Mesothelial cell of epicardium (in vitro differentiated cells): ENCODE data around the gene DVL1. TPM values are rescaled to one million over a fixed set of nuclear protein-coding genes. Genes with fewer than 3 reads are reported as not detected.
A peak's percentile ranks its signal among the peaks of the same experiment; 100 is the strongest.

Experiments used
- DNase-seq, 2 experiments: peaks; one replicate each; pipeline ENCODE4 v3.0.0; 2021; ENCODE audit warnings: low spot score in 2 of 2; ENCODE audit not compliant: unreplicated experiment in 2 of 2
- H3K27ac Mint-ChIP-seq: 2 replicates; pipeline ENCODE4 v1.8.0; 2021; ENCODE audit warnings: mixed read lengths
- H3K27me3 Mint-ChIP-seq: 2 replicates; pipeline ENCODE4 v1.8.0; 2021; ENCODE audit warnings: low read depth, mixed read lengths
- H3K36me3 Mint-ChIP-seq: 2 replicates; pipeline ENCODE4 v1.8.0; 2021; ENCODE audit warnings: mixed read lengths
- H3K4me1 Mint-ChIP-seq: 2 replicates; pipeline ENCODE4 v1.8.0; 2021; ENCODE audit warnings: mixed read lengths
- H3K4me3 Mint-ChIP-seq: 2 replicates; pipeline ENCODE4 v1.8.0; 2021; ENCODE audit warnings: mild to moderate bottlenecking, moderate library complexity, mixed read lengths
- H3K9me3 Mint-ChIP-seq: 2 replicates; pipeline ENCODE4 v1.8.0; 2021; ENCODE audit warnings: mixed read lengths
- CTCF ChIP-seq: fragments of 200-600 bp; sonication (generic); IDR thresholded peaks from one replicate; pipeline ENCODE4 v1.5.0; 2021; ENCODE audit warnings: antibody characterized with exemption; ENCODE audit not compliant: unreplicated experiment
- total RNA-seq: library from RNA; stranded (reverse); gene quantifications from 3 replicates; pipeline ENCODE4 v1.2.1, GENCODE V29; 2021

DVL1 gene
- total RNA-seq, 1 donor from 2014 or later, result 54.5 TPM

- TF ChIP-seq CTCF, result no peak
- DNase-seq, result no peak
- Mint-ChIP-seq H3K9me3 (no peaks in the 10 kb centered on the region), H3K27ac (no peak overlapping the region), H3K4me1 (peaks cover 19% of the 10 kb centered on the region), H3K27me3 (no peaks in the 10 kb centered on the region), H3K36me3 (peaks cover 4% of the 10 kb centered on the region), H3K4me3 (no peak overlapping the region)
Observed at GRCh38 chr1:1321477-1321876, 27.7 kb downstream of the DVL1 start.

- DNase-seq, result no peak
- Mint-ChIP-seq H3K9me3 (no peaks in the 10 kb centered on the region), H3K4me3 (no peak overlapping the region), H3K27ac (no peak overlapping the region), H3K27me3 (no peaks in the 10 kb centered on the region), H3K36me3 (peaks cover 4% of the 10 kb centered on the region), H3K4me1 (peaks cover 17% of the 10 kb centered on the region)
- no peak for TF ChIP-seq CTCF
Observed at GRCh38 chr1:1320666-1321448, 28.4 kb downstream of the DVL1 start.

- peaks cover 19% of the 10 kb centered on the region for H3K4me1 Mint-ChIP-seq
- H3K9me3 Mint-ChIP-seq, result no peaks in the 10 kb centered on the region
- DNase-seq, result no peak
- H3K27me3 Mint-ChIP-seq, result no peaks in the 10 kb centered on the region
- H3K27ac Mint-ChIP-seq, result peak overlapping the region; percentile 50
- TF ChIP-seq CTCF, result no peak
- H3K4me3 Mint-ChIP-seq, result no peak overlapping the region
- peaks cover 4% of the 10 kb centered on the region for H3K36me3 Mint-ChIP-seq
Observed at GRCh38 chr1:1319646-1319941, 29.6 kb downstream of the DVL1 start.

- no peaks in the 10 kb centered on the region for H3K9me3 Mint-ChIP-seq
- H3K4me3 Mint-ChIP-seq, result no peak overlapping the region
- peaks cover 18% of the 10 kb centered on the region for H3K4me1 Mint-ChIP-seq
- no peak for TF ChIP-seq CTCF
- DNase-seq, result no peak
- peak overlapping the region; percentile 50 for H3K27ac Mint-ChIP-seq
- H3K36me3 Mint-ChIP-seq, result peaks cover 4% of the 10 kb centered on the region
- H3K27me3 Mint-ChIP-seq, result no peaks in the 10 kb centered on the region
Observed at GRCh38 chr1:1318777-1319645, 30.2 kb downstream of the DVL1 start.

GRCh38 chr1:1318131-1318652 is 31.0 kb downstream of the DVL1 start:
- no peak for TF ChIP-seq CTCF
- peaks cover 7% of the 10 kb centered on the region for H3K36me3 Mint-ChIP-seq
- H3K9me3 Mint-ChIP-seq, result no peaks in the 10 kb centered on the region
- DNase-seq, result no peak
- H3K27ac Mint-ChIP-seq, result peak overlapping the region; percentile 61
- no peaks in the 10 kb centered on the region for H3K27me3 Mint-ChIP-seq
- H3K4me1 Mint-ChIP-seq, result peaks cover 13% of the 10 kb centered on the region
- no peak overlapping the region for H3K4me3 Mint-ChIP-seq
